Activated naive CD4-positive, alpha-beta T cell treated with Interleukin-2 at 50 U/mL for 16 hours (primary cell): ENCODE results near the gene ZC3H11A.
"Not testable (repeated sequence)": the region's sequence is repeated elsewhere in the genome, so short reads cannot be mapped to it uniquely, and the experiment has no call there.

Experiments used
- DNase-seq: peaks from one replicate; pipeline ENCODE4 v3.0.0-alpha.2; 2020

The ZC3H11A gene

DNA sequence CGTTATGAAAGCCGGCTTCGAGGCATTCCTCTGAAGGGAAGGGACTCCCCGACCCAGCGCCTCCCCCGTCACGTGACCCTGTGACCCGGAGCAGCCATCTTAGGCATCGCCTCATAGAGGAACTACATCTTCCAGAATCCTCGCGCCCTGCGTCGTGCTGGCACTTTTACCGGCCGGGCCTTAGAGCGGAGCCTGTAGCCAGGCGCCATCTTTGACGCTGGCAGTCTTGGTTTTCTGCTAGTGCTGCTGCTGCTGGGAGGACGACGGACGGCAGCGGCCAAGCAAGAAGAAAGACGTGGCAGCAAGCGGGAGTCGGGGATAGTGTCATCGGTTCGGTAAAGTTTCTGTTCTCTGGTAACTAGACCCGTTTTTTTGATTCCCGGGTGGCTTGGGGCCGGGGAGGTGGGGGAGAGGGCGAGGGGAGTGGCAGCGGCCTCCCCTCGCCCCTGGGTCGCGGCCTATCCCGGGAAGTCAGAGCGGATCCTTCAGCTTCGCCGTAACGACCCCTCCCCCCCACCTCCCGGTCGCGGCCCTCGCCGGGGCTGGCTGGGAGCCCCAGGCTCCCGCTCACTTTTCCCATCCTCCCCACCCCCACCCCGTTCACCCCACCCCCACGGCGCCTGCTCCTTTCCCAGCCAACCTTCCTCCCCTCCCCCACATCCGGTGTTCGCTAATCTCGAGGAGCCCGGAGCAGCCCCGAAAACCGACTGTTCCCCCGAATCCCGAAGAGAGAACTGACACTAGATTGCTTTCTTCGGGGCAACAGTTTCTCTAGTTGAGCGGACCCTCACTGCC, at the start of gene ZC3H11A, which contains the start of gene ZBED6:
ZC3H11A (plus strand) TSS at position 183 of the 795 bp plus-strand sequence. CDS start 21,448 bp downstream, outside the sequence.
ZBED6 (plus strand) TSS at position 183 of the 795 bp plus-strand sequence. CDS start 1,900 bp downstream, outside the sequence.
- DNase-seq: peak; percentile 99

GRCh38 chr1:203746281-203746680, 49.1 kb upstream of the ZC3H11A start:
- DNase-seq: no peak

DNA sequence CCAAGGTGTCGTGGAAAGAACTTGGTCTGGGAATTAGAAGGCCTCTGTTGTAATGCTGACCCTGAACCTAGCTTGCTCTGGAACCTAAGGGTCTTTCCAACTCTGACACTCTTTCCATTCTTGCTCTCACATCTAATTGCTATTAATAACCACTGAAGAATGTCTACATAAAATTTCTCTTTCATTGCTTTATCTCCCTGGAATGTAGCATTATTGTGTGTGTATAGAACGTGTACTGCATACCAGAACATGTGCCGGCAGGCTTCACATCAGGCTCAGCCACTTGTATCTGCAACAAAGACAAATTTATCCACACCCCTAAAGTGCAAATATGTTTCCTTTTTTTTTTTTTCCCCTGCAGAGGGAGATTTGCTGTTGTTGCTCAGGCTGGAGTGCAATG, 44.4 kb upstream of the ZC3H11A start:
- no peak for DNase-seq

DNA sequence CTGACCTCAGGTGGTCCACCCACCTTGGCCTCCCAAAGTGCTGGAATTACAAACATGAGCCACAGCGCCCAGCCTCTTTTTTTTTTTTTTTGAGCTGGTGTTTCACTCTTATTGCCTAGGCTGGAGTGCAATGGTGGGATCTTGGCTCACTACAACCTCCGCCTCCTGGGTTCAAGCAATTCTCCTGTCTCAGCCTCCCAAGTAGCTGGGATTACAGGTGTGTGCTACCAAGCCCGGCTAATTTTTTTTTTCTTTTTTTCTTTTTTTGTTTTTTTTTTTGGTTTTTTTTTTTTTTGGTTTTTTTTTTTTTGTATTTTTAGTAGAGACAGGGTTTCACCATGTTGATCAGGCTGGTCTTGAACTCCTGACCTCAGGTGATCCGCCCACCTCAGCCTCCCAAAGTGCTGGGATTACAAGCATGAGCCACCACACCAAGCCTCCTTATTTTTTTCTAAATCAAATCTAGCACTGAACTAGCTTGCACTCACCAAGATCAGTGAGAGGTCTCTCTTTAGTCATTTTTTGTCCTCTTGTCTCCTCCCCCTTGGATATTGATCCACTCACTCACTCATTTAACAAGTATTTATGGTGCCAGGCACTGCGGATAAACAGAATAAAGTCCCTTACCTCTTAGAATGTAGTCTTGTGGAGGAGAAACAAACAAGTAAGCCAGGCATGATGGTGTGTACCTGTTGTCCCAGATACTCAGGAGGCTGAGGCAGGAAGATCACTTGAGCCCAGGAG, 43.6 kb upstream of the ZC3H11A start:
- DNase-seq: not testable (repeated sequence)

DNA sequence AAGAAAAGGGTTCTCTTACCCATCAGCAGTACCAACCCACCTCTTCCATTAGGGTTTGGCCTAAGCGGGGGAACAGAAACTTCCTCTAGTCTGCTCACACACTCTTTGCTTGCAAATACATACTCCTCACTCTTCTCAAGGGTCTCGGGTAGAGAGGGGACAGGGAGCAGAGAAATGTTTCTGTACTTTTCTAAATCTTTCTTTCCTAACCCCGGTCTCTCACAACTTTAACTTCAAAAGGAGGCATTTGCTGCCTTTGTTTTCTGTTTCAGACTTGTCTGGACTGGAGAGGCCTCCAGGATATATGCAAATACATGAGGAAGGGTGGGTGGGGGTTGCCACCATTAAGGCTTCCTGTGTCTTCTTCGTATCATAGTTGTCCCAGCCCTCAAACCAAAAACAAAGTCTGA, 41.0 kb upstream of the ZC3H11A start:
- DNase-seq: peak; percentile 29

GRCh38 chr1:203756036-203756435, 39.4 kb upstream of the ZC3H11A start:
- DNase-seq: no peak

GRCh38 chr1:203758749-203759148, 36.7 kb upstream of the ZC3H11A start:
- not testable (repeated sequence) for DNase-seq

DNA sequence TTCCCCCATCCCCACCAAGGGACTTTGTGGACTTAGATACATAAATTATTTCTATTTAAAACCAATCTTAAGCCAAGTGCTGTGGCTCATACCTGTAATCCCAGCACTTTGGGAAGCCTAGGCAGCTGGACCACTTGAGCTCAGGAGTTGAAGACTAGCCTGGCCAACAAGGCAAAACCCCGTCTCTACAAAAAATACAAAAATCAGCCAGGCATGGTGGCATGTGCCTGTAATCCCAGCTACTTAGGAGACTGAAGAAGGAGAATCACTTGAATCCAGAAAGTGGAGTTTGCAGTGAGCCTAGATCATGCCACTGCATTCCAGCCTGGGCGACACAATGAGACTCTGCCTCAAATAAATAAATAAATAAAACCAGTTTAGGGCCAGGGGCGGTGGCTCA, 34.9 kb upstream of the ZC3H11A start:
- DNase-seq: no peak

DNA sequence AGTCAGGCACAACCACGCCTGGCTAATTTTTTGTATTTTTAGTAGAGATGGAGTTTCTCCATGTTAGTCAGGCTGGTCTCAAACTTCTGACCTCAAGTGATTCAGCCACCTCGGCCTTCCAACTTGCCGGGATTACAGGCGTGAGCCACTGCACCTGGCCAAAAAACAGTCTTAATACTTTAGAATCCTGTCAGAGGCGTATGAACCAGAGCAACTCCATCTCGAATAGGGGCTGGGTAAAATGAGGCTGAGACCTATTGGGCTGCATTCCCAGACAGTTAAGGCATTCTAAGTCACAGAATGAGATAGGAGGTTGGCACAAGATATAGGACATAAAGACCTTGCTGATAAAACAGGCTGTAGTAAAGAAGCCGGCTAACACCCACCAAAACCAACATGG, 33.5 kb upstream of the ZC3H11A start:
- DNase-seq: not testable (repeated sequence)

- DNase-seq: no peak
Observed at GRCh38 chr1:203763505-203763904, 31.9 kb upstream of the ZC3H11A start.

DNA sequence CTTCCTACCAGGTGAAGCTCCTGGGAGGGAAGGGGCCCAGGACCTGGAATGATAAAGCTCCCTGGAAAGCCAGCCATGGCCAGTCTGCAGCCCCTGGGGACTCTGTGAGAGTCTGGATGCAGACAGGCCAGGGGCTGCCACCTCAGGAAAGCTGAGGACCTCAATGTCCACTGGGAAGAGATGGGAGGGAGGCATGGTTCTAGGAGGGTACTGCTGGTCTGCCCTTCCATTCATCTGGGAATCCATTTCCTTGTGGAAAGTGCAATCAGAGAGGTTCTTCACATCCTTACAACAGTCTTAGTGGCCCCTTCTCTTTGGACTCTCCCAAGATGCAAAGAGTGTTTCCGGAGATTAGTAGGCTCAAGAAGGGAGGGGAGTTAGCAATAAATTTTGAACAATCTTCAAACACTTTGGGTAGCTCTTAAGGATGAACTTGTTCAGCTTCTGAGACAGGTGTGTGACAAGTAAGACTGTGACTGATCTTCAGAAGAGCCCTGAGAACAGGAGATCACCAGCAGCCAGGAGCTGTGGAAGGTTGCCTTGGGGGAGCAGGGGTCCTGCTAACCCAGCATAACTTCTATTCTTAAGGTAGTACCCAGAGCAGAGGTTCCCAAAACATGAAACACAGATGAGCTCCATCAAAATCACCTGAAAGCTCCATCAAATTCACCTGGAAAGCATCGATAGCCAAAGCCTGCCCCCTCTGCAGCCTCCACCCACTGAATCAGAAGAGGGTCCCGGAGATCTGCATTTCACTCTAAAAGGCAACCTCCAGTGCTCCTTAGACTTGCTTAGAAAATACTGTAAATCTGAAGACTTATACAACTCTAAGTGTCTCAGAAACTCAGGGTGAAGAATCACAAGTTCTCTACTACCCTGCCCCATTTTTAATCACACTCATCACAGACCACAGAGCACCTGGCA, 31.1 kb upstream of the ZC3H11A start:
- no peak for DNase-seq

- DNase-seq: peak; percentile 82
Observed at GRCh38 chr1:203765029-203765837, 30.2 kb upstream of the ZC3H11A start, which contains the start of gene LAX1. TSS of gene LAX1 (plus strand) at chr1:203765183. CDS start at chr1:203765566, 383 bp downstream.

DNA sequence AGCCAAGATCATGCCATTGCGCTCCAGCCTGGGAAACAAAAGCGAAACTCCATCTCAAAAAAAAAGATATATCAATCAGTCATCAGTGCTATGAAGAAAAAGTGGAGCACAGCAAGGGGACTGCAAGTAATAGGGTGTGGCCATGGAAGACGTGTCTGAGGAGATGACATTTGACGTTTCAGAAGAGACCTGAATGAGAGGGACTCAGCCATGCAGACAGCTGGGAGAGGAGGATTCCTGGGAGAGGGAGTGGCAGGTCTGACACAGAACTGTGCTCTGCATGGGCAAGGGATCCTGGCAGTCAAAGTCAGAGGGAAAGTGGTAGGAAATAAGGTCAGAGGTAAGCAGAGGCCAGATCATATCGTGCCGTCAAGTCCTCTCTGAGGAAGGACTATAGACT, 27.2 kb upstream of the ZC3H11A start:
- DNase-seq: no peak

- no peak for DNase-seq
Observed at GRCh38 chr1:203769505-203770343, 25.7 kb upstream of the ZC3H11A start.

DNA sequence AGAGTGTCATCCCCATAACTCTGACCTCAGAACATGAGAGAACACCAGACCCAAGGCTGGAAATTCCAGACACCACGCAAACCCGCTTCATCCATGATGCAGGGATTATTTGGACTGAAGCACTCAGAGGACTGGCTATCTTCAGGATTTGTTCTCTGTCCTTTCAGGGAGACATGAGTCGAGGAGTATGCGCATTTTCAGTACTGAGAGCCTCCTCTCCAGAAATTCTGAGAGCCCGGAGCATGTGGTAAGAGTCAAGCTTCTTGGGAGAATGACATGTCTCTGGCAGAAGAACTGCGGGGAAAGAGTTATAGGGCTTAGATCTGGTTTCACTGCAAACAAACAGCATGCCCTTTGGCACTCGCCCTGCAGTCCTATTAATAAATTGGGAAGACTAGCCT, 23.5 kb upstream of the ZC3H11A start:
- DNase-seq: no peak

DNA sequence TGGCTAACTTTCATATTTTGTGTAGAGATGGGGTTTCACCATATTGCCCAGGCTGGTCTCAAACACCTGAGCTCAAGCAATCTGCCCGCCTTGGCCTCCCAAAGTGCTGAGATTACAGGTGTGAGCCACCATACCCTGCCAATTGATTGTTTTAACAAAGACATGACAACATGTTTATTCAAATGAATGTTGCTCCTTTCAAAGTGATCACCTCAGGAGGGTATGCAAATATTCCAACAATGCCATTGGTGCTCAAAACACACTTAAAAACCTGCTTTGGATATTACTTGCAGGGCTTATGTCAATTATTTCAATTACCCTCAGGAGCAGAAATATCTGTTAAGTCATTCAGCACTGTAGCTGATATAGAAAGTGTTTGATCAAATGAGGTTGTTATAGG, 22.6 kb upstream of the ZC3H11A start:
- DNase-seq: no peak

DNA sequence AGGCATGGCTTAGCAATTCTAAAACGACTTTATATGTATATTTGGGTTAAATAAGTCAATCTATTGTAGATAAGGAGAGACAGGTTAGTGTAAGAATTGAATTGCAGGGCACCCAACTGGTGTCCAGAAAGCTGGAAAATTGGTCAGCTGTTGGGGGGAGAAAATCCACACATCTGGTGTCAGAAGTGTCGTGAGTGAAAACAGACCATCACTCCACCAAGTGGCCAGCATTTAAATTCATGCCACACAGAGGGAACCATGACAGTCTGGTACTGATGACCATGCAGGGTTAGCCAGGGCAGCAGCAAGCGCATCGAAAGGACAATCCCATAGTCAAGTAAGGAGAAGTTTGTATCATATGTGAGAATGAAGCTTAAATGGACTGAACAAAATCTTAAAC, 18.8 kb upstream of the ZC3H11A start:
- DNase-seq: no peak

- no peak for DNase-seq
Observed at GRCh38 chr1:203777596-203777995, 17.8 kb upstream of the ZC3H11A start.

GRCh38 chr1:203778146-203778545, 17.3 kb upstream of the ZC3H11A start:
- DNase-seq: no peak

DNA sequence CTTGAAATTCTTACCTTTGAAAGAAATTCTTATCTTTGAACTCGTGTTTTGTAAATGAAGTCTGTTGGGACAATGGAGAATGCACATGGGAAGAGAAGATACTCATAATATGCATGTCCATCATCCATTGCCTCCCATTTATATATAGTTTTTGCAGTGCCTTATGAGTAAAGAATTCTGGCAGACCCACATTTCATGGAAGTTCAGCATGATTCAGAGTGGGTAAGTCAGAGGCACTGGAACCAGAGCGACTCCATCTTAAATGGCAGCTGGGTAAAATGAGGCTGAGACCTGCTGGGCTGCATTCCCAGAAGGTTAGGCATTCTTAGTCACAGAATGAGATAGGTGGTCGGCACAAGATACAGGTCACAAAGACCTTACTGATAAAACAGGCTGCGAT, 16.6 kb upstream of the ZC3H11A start:
- no peak for DNase-seq

DNA sequence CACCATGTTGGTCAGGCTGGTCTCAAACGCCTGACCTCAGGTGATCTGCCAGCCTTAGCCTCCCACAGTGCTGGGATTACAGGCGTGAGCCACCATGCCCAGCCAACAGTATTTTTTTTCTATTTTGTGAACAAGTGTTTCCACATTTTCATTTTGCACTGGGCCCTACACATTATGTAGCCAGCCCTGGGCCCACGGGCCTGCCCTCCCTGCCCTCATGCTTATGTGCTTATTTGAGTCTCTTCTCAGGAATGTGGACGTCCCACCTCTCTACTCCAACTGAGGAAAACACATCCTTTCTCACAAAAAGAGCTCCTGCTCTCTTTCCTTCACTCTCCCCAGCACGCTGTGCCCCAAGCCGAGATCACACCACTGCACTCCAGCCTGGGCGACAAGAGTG, 13.5 kb upstream of the ZC3H11A start:
- no peak for DNase-seq
